Measurements from ENCODE around the gene ERG.

ERG gene, protein sequence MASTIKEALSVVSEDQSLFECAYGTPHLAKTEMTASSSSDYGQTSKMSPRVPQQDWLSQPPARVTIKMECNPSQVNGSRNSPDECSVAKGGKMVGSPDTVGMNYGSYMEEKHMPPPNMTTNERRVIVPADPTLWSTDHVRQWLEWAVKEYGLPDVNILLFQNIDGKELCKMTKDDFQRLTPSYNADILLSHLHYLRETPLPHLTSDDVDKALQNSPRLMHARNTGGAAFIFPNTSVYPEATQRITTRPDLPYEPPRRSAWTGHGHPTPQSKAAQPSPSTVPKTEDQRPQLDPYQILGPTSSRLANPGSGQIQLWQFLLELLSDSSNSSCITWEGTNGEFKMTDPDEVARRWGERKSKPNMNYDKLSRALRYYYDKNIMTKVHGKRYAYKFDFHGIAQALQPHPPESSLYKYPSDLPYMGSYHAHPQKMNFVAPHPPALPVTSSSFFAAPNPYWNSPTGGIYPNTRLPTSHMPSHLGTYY

DNA sequence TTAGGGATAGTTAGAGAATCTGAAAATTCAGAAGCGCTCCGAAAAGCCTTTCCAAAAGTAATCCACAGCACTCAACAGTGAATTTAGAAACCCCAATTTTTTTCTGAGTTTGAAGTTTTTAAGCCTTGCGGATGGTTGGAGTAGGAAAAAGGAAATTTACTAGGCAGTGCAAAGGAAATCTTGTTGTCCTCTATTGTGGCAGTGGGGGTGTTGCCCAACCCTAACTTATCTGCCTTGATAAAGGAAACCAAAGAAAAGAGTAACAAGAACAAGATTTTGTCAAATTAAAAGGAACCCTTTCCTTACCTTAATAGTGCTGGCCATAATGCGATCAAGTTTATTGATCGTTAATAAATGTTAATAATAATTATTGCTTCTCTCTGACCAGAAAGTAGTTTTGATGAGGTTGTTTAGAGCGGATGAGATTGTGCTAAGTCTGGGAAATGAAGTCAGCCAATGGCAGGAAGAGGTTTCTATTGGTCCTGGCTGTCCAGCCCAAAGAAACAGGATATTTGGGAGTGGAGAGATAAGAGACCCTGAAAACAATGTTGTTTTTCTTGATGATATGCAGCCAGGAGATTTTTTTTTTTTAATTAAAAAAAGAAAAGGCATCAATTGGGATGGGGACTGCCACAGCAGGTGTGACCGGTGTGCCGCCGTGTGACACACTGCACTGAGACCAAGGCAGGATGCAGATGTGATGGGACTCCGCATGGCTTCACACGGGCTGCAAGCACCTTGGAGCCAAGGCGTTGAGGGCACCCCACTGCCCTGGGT is at the start of gene ERG:
TSS of gene ERG (minus strand) at position 421 of the 777 bp plus-strand sequence. CDS start at position 324, 97 bp downstream.
- no peak for DNase-seq

DNA sequence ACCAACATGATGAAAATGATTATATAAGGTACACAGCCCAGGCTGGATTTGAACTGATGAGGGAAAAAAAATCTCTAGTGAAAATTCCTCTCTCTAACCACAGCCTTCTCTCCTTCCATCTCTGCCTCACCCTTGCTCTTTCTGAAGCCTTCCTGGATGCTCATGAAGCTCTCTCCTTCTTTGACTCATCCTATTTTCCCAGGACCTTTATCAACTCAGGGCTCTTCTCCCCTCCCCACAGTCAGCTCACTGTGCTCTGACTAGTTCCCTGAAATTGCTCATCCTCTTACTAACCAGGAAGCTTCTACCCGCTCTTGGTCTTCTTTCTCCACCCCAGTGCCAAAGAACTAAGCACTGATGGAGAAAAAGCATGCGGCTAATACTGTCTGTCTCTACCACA is 46.4 kb upstream of the ERG start:
- no peak for DNase-seq

DNA sequence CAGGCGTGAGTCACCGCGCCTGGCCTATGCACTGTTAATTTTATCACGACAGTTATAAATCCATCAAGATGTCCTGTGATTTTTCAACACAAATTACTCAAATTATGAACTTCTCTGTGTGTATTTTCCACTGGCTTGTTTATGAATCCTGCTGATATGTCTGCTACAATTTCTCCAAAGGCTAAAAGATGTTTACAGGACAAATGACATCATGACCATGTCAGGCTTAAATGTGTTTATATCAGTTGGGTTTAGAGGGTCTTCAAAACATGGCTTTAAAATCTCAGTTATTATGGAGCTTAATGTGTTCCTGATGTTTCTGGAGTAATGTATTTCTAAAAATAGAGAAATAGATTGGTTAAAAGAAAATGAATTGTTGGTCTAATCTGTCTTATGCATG is 44.0 kb upstream of the ERG start:
- DNase-seq = no peak

DNA sequence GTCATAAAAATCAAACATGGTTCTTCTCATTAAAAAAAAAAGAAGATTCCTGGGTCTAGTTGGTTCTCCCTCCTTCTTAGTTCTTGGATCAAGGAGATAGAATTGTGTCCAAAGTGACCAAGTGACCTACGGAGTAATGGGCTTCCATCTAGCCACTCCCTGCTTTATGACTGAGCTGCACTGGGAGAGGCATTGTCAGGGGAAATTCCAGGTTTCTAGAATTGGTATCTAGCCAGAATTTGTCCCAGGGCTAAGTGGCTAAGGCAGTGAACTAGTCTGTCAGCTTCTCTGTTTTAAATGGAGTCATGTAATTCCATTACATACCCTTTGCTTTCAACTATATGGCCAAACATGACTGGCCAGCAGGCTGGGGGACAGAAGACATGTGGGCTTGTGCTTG is 40.1 kb upstream of the ERG start:
- no peak for DNase-seq

DNA sequence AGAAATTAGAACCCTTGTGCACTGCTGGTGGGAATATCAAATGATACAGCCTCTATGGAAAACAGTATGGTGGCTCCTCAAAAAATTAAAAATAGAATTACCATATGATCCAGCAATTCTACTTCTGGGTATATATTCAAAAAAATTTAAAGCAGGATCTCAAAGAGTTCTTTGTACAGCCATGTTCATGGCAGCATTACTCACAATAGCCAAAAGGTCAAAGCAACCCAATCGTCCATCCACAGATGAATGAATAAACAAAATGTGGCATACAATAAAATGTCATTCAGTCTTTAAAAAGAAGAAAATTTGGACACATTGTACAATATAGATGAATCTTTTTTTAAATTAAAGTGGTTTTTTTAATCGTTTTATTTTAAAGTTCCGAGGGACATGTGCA is 36.3 kb upstream of the ERG start:
- no peak for DNase-seq

DNA sequence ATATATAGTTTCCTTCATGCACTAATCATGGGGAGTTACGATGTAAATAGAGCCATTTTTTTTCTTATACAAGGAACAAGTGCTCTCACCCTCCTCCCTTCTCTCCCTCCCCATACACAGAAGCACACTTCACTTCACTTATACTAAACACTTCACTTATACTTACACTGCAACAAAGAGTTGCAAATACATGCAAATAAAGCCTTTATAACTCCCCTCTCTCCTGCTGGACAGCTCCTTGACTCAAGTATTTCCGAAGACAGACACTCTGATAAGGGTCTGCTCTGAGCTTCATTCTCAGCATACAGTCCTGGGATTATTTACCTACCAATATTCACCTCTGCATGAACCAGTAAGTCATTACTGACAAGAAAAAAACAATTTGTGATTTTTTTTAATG is 35.6 kb upstream of the ERG start:
- DNase-seq = no peak

DNA sequence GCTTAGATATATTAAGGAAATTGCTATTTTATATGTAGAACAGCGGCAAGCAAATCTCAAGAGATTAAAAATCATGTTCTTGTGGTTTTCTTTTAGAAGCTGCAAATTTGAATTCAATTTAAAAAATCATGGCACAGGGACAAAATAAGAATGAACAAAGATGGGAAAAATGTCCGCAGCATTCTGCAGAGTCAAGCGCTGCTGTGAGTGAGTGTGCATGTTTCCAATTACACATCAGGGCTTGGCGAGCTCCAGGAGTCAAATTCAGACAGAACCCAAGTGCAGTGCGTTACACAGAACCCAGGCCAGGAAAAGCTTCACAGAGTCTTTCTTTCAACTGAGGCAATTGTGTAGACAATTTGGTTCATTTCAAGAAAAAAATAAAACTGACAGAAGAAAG is 33.3 kb upstream of the ERG start:
- no peak for DNase-seq

DNA sequence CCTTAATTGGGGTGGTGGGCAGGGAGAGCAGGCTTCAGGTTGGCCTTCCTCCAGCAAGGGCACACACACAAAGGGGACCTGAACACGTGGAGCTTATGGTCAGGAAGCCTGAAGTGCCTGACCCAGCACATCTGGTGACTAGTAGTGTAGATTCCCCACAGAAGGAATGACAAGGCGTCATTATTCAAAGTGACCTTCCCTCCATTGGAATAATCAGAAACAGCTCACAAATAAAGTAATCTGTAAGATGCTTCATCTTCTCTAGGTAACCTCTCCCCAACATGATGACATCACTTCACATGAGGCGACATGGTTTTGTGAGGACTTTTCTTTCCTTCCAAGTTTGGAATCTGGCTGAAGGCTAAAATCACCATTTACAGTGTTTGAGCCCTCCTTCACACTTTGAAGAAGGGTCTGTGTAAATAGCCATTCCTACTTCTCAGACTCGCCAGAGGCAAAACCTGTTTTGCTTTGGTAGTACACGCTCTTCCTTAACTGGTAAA is 32.8 kb upstream of the ERG start:
- DNase-seq = no peak

DNA sequence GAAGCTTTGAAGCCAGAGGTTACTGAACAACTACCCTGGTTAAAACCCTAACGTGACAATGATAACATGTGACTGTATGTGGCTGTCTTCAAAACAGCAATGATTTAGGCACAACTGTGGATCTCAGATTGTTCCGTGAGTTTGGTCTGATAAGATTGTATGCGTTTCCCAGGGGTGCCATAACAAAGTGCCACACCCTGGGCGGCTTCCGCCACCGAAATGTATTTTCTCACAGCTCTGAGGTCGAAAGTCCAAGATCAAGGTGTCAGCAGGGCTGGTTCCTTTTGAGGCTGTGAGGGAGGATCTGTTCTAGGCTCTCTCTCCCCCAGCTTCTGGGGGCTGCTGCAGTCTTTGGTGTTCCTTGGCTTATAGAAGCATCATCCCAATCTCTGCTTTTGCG is 29.5 kb upstream of the ERG start:
- no peak for DNase-seq

DNA sequence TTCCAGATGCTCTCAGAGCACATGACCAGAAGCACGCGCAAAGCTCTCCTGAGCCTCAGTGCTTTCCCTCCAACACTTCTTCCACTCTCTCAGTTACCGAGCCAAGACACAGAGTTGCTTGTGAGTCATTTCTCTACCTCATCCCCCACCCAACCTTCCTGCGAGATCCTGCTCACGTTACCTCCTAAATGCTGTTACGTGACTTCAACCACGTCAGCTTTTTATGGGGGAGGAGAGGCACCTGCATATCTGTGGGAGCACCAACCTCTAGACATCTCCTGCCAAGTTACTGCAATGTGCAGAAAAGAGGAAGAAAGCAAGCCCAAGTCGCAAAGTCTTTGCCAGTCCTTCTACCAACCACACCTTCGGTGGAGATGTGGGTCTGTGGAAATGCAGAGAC is 27.2 kb upstream of the ERG start:
- no peak for DNase-seq

DNA sequence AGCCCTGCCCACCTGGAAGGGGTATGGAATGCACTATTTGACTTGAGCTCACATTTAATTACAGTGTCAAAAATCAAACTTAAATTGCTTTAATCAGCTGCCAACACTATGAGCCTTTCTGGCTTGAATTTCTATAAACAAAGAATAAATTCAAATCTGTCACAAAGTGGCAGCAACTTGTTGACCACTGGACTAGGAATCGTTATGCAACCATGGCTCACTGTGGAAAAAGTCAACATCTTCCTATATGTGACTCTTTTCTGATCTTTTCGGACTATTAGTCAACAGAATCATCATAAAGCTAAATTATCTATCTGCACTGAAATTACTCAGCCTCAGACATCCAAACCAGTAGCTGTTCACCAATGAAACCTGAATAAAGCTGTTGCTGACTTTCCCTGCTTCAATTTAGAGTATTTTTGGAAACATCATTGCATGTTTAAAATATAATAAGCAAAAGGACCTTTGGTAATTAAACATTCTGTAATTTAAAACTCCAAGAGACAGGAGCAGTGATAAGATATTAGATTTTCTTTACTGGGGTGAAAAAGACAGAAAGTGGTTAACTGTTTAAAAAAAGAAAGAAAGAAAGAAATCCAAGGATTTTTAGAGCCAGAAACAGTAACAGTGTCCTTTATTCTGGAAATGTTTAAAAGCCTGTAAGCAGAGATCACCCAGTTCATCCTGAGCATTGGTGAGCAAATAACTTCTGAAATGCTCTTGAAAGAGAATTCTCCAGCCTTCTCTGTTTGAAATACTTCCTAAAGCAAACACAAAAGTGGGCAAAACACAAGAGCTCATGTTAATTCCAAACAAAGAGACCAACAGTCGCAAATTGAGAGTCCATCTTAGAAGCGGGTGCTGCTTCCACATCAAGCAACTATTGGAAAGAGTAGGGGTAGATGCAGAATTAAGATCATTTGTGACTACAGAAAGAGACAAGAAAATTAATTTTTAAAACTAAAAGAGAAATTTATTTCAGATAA is 26.2 kb upstream of the ERG start:
- DNase-seq = no peak

DNA sequence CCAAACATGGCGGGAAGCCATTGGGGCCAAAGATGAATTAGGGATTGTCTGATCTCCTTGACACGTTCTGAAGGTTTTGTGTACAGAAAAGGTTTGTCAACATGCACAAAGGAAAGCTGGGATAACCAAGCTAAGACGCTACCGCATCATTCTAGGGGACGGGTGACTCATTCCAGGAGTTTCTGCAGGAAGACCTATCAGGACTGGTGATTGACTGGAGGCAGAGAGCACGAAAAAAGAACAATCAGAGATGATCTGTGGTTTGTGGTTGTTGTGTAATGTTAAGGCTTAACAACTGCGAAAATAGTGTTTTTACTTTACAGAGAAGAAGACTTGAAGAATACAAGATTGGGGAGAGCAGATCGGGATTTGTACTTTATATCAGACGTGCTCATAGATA is 22.2 kb upstream of the ERG start:
- no peak for DNase-seq

DNA sequence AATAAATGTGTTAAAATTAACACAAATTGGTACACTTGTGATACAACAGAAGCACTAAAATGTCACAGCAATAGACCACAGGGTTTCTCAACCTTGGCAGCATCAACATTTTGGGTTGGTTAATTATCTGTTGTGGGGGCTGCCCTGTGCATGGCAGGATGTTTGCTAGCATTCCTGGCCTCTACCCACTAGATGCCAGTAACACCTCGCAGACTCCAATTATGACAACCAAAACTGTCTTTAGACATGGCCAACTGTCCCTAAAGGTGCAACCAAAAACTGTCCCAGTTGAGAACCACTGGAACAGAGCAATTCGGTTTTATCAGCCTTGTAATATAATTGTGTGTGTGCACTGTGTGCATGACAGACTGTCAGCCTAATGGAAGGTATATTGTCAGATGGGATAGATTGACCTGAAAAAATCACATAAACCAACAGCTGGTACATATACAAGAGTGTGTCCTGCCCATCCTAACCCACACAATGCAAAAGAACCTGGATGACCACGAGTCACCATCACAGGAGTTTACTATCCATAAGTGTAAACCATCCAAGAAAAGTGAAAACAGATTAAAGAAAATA is 13.5 kb upstream of the ERG start:
- no peak for DNase-seq

DNA sequence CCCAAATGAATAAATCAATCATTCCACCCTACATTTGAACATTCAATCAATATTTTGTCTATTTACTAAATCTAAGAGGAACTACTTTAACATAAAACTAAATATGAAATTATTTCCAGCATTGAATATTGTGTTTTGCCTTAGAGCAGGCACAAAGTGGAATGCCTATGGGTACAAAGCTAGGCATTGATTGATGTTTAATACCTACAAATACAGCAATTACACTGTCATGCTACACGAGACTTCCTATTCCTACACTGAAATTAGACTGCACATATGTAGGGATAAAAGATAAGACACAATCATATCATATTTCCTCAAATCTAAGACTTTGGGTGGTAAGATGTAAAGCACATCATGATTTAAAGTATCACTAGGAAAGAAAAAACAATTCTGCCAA is 12.9 kb upstream of the ERG start:
- no peak for DNase-seq

DNA sequence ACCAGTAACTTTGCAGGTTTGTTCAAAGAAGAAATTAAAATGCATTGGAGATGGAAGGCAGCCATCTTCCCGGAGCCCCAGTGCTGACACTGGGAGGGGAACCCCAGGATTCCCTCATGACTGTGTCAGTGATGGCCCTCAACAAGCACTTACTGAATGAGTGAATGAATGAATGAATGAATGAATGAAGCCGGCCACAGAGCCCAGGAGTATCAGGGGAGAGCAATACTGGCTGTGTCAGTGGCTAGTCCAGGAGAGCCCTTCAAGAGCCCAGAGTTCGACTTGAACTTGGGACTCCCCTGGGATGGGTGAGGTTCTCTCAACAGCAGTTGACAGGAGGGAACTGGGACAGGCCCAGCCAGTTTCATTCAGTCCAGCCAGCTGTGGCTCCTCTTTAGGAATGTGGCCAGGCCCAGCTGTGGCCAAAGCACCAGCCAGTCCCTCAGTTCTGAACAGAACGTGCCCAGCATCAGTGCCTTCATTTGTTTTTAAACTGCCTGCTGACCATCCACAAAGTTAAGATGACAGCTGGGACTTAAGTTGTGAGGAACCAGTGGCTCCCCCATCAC is 9.2 kb upstream of the ERG start:
- DNase-seq = no peak

DNA sequence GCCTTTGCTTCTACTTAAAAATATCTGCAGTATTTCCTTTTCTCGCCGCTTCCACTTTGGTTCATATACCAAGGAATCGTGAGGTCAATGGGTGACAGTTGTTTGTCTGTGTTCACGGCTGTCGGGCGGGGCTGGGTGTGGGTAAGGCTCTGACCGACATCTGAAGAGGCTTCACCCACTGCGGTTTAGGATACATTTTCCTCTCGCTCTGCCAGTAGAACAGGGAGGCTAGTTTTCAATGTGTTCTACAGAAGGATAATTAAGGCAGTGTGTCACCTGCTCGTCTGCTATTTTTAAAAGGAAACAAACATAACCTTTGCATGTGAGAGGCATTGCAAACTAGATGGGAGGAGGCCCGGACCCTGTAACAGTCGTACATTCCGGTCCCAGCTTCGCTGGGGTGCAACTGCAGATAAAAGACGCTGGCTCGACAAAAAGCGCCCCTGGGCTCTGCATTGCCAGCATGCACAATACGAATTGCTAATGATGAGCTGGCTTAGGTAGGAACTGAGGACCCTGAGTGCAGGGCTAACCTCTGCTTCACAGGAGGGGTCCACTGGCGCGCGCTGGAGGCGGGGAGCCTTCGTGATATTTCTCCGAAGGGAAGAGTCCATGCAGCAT is 8.5 kb upstream of the ERG start:
- no peak for DNase-seq

DNA sequence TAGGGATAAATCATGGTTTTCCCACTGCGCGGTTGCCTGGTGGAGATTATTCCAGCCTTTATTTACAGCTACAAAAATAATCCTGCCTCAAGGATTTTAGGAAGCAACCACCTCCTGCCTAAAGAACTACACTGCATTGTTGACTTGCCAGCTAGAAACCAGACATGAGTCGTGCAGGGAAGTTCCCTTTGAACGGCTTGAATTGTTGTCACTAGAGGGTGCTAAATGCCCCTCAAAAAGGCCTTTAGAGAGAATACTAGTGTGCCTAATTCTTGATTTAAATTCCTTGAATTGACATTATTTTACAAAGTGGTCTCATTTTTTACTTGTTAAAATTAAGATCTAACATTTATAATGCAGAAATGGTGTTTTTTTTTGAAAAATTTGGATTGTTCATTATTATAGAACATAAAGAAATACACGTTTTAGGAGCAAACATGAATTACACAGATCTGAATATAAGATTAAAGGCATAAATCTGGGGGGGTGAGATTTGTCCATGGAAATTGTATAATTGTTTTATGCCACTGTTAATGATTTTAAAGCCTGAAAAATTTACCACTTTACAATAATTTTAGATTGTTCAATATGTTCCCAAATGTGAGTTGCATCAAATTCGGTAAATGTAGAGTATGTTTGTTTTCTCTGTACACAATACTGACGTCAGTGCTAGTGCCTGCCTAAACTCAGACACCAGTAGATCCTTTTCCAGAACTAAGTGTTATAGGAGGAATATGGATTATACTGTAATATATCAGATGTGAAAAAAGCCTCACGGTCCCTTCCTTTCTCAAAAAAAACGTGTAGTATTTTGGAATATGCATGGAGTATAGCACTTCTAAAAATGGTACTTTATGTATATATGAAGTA is 7.6 kb upstream of the ERG start:
- no peak for DNase-seq

DNA sequence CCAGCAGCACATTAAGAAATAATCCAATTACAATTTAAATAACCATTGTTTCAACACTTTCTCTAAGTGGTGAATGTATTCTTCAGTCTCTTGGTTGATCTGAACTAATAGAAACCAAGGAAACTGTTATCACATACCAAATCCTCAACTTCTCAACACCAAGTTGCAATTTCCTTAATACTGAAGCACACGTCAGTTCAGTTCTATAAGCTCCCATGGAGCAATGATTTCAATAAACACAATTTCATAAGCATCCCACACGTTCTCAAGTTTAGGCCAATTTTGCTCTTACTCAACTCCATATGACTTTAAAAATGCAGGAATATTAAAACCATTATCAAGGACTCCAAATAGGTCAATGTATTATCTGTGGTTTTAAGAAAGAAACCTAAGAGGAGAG is 5.8 kb upstream of the ERG start:
- no peak for DNase-seq

DNA sequence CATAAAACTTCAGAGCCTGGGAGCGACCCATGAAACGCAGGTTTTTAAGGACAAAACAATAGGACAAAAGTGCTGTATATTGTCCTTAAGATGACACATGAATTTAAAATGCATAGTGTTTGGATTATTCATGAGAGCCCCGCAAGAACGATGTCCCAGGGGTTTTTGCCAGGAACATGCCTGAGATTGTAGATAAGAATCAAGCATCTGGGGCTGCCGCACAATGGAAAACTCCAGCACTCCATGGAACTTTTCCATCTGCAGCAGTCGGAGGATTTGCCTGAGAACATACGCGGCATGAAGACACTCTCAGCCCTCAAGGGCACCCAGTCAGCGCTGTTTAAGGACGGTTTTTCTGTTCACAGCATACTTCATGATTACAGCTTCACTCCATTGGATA is 5.3 kb upstream of the ERG start:
- DNase-seq = no peak

DNA sequence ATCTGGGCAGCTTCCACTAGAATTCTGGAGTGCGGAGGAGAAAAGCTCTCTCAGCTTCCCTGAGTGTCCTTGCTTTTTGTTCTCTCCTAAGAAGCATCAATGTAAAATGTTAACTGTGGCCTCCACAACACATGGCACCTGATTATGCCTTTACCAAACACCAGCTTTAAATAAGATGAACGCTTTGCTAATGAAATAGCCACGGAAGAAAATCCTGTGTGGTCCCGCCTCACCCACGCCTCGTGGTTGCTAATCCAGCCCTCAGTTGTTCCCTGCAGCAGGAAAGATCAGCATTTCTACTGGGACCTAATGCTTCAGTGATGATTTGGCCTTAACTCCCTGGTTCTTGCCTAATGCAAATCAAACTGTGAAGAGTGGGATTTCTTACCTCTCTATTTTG is 1.8 kb upstream of the ERG start:
- DNase-seq = no peak

DNA sequence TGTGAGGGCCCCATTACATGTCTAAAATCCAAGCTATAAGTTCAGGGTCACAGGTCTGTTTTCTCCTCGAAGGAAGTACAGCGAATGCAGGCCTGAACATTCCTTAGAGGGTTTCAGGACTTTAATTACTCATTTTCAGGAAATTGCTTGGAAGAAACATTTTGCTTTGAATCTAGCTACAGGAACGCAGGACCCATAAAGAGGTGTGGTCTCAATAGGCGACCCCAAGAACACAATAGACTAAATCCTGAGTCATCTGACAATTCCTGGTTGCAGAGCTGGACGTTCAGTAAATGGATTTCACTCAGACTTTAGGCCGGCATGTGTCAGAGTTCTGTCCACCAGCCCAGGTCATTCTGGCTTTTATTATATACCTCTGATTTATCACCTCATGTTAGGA is 1.0 kb upstream of the ERG start:
- no peak for DNase-seq
